ENCODE data around the gene MPZL3.

The MPZL3 gene

GRCh38 chr11:118215765-118216164, 36.4 kb downstream of the MPZL3 start:
- H3K79me2 ChIP-seq (ENCODE audit: insufficient read depth, low read length) = no peaks in the 10 kb centered on the region
- no peak overlapping the region for H3K9ac ChIP-seq (ENCODE audit: low read depth, low read length)
- no peaks in the 10 kb centered on the region for H3K27me3 ChIP-seq (ENCODE audit: insufficient read depth, low read length, poor library complexity)
- no peak overlapping the region for H3K27ac ChIP-seq (ENCODE audit: low read length)
- no peaks in the 10 kb centered on the region for H4K20me1 ChIP-seq (ENCODE audit: insufficient read depth, low read length)
- no peak overlapping the region for H2AFZ ChIP-seq (ENCODE audit: low read depth, low read length)
- no peaks in the 10 kb centered on the region for H3K9me3 ChIP-seq (ENCODE audit: insufficient read depth, low read length, severe bottlenecking)
- DNase-seq (no peak), ATAC-seq (ENCODE audit: insufficient read depth, low read depth) (no peak)
- no peak for TF ChIP-seq EZH2 (IDR thresholded peaks at IDR 0.05; ENCODE audit: borderline replicate concordance, low read depth, low read length, severe bottlenecking)
- H3K4me2 ChIP-seq (ENCODE audit: insufficient read depth, low read length) = no peak overlapping the region
- H3K4me1 ChIP-seq (ENCODE audit: insufficient read depth, low read length) = peaks cover 4% of the 10 kb centered on the region; the same call in 1 of the 2 replicates
- no peaks in the 10 kb centered on the region for H3K36me3 ChIP-seq (ENCODE audit: insufficient read depth, low read length)
- H3K4me3 ChIP-seq (ENCODE audit: low read depth in 1 of 2, low read length in 2 of 2) = no peak overlapping the region

GRCh38 chr11:118215262-118215661, 36.9 kb downstream of the MPZL3 start:
- H3K27ac ChIP-seq (ENCODE audit: low read length) = no peak overlapping the region
- no peaks in the 10 kb centered on the region for H3K79me2 ChIP-seq (ENCODE audit: insufficient read depth, low read length)
- no peak for DNase-seq
- peaks cover 4% of the 10 kb centered on the region; the same call in 1 of the 2 replicates for H3K4me1 ChIP-seq (ENCODE audit: insufficient read depth, low read length)
- no peak overlapping the region for H3K4me3 ChIP-seq (ENCODE audit: low read depth in 1 of 2, low read length in 2 of 2)
- no peak for TF ChIP-seq EZH2 (IDR thresholded peaks at IDR 0.05; ENCODE audit: borderline replicate concordance, low read depth, low read length, severe bottlenecking)
- no peak for TF ChIP-seq CTCF (IDR thresholded peaks at IDR 0.05; ENCODE audit: borderline replicate concordance, extremely low read depth, low read length, poor library complexity, severe bottlenecking)
- no peak for ATAC-seq (ENCODE audit: insufficient read depth, low read depth)
- no peaks in the 10 kb centered on the region for H3K36me3 ChIP-seq (ENCODE audit: insufficient read depth, low read length)
- no peak overlapping the region for H3K4me2 ChIP-seq (ENCODE audit: insufficient read depth, low read length)
- no peaks in the 10 kb centered on the region for H3K27me3 ChIP-seq (ENCODE audit: insufficient read depth, low read length, poor library complexity)
- H3K9ac ChIP-seq (ENCODE audit: low read depth, low read length) = no peak overlapping the region
- H3K9me3 ChIP-seq (ENCODE audit: insufficient read depth, low read length, severe bottlenecking) = no peaks in the 10 kb centered on the region
- H4K20me1 ChIP-seq (ENCODE audit: insufficient read depth, low read length) = no peaks in the 10 kb centered on the region
- H2AFZ ChIP-seq (ENCODE audit: low read depth, low read length) = no peak overlapping the region

GRCh38 chr11:118214210-118214914, 37.8 kb downstream of the MPZL3 start:
- Histone ChIP-seq H3K27me3 (ENCODE audit: insufficient read depth, low read length, poor library complexity) (no peaks in the 10 kb centered on the region), H3K4me3 (ENCODE audit: low read depth in 1 of 2, low read length in 2 of 2) (no peak overlapping the region), H3K79me2 (ENCODE audit: insufficient read depth, low read length) (no peaks in the 10 kb centered on the region), H3K9me3 (ENCODE audit: insufficient read depth, low read length, severe bottlenecking) (no peaks in the 10 kb centered on the region), H4K20me1 (ENCODE audit: insufficient read depth, low read length) (no peaks in the 10 kb centered on the region), H3K4me2 (ENCODE audit: insufficient read depth, low read length) (no peak overlapping the region), H2AFZ (ENCODE audit: low read depth, low read length) (no peak overlapping the region), H3K4me1 (ENCODE audit: insufficient read depth, low read length) (peaks cover 4% of the 10 kb centered on the region; the same call in 1 of the 2 replicates), H3K36me3 (ENCODE audit: insufficient read depth, low read length) (no peaks in the 10 kb centered on the region), H3K27ac (ENCODE audit: low read length) (no peak overlapping the region), H3K9ac (ENCODE audit: low read depth, low read length) (no peak overlapping the region)
- DNase-seq (no peak), ATAC-seq (ENCODE audit: insufficient read depth, low read depth) (no peak)
- TF ChIP-seq CTCF (IDR thresholded peaks at IDR 0.05; ENCODE audit: borderline replicate concordance, extremely low read depth, low read length, poor library complexity, severe bottlenecking) = no peak

DNA sequence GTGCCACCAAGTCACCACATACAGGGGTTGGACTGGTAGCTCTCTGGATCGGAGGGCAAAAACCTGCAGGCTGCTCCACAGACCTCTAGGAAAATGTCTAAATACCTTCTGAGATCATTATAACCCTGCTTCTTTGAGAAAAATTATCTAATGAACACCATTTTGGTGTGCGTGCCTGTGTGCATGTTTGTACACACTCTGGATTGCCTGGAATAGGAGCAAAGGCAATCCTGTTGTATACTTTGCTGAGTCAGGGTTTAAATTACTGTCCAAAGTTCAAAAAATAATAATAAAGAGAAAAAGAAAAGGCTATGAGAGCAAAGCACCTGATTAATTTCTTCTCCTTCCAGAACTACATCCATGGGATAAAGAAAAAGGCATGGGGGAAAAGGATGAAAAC, 38.4 kb downstream of the MPZL3 start:
- ATAC-seq (ENCODE audit: insufficient read depth, low read depth) = no peak
- Histone ChIP-seq H2AFZ (ENCODE audit: low read depth, low read length) (no peak overlapping the region), H3K36me3 (ENCODE audit: insufficient read depth, low read length) (no peaks in the 10 kb centered on the region), H3K27me3 (ENCODE audit: insufficient read depth, low read length, poor library complexity) (no peaks in the 10 kb centered on the region), H3K4me1 (ENCODE audit: insufficient read depth, low read length) (peaks cover 4% of the 10 kb centered on the region; the same call in 1 of the 2 replicates), H4K20me1 (ENCODE audit: insufficient read depth, low read length) (no peaks in the 10 kb centered on the region), H3K4me3 (ENCODE audit: low read depth in 1 of 2, low read length in 2 of 2) (no peak overlapping the region), H3K79me2 (ENCODE audit: insufficient read depth, low read length) (no peaks in the 10 kb centered on the region), H3K9ac (ENCODE audit: low read depth, low read length) (no peak overlapping the region), H3K4me2 (ENCODE audit: insufficient read depth, low read length) (no peak overlapping the region), H3K9me3 (ENCODE audit: insufficient read depth, low read length, severe bottlenecking) (no peaks in the 10 kb centered on the region), H3K27ac (ENCODE audit: low read length) (no peak overlapping the region)
- DNase-seq = no peak
- no peak for TF ChIP-seq CTCF (IDR thresholded peaks at IDR 0.05; ENCODE audit: borderline replicate concordance, extremely low read depth, low read length, poor library complexity, severe bottlenecking)
- no peak for TF ChIP-seq EZH2 (IDR thresholded peaks at IDR 0.05; ENCODE audit: borderline replicate concordance, low read depth, low read length, severe bottlenecking)

All from DND-41 (cell line).